ENCODE results near the gene CFAP77. TPM values are rescaled to one million over a fixed set of nuclear protein-coding genes. Genes with fewer than 3 reads are reported as not detected.

Gene CFAP77
- total and polyA plus RNA-seq, 9 of the 15 experiments (the other 6 are each of a cell fraction or from before 2014, with no cell fraction given) = not detected

DNA sequence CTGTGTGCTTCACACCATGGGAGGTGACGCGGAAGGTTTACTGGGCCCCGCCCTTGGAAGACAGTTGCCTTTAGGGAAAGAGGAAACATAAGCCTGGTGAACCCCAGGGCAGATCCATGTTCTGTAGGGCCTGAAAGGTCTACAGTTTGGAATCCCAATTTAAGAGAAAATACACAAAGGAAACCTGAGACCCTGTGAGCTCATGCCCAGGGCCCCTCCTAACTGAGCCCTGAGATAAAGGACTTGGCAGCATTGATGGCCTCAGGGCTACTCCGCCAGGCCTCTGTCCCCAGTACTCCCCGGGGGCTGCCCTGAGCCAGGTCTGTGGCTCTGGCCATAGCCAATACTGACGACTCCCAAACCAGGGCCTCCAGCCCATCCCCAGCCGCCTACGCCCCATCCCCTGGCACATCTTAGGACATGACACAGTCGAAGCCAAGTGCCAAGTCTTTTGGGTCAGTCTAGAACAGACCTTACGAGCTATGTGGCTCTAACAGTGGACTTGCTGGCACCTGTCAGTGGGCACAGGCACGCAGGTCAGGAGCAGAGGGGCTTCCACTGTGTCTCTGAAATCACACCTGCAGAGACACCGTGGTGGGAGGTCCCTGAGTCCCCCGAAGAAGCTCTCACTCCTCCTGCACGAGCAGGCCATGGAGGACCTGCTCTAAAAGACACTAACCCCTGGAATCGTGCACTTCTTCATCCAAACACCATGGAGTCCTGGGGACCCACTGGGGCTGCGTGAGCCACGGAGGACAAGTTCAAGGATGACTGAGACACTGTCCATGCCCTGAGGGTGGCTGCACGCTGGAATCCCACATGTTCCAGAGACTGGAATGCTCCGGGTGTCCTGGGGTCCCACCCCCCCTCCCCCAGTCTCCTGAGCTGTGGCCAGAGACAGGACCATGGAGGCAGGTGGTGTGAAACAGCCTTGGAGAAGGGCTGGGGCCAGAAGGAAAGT lies 132.1 kb downstream of the CFAP77 start:
- DNase-seq (ENCODE audit: extremely low read depth in 1 of 4, low spot score in 3 of 4) (no peak), FAIRE-seq (no peak), ATAC-seq (no peak)
- no peak overlapping the region for H2AFZ ChIP-seq (ENCODE audit: low read depth, low read length)
- peaks cover 20% of the 10 kb centered on the region for H4K20me1 ChIP-seq (replicated peaks; ENCODE audit: control insufficient read depth, insufficient read depth, low read length)
- CTCF ChIA-PET (ENCODE audit: low intra/inter-chr PET ratio) = no interaction called here
- intact Hi-C loops (cut with micrococcal nuclease) (no loop called here), in situ Hi-C loops (cut with MboI) (no loop called here)
- TF ChIP-seq ZNF197 (CRISPR knock-in tag; IDR thresholded peaks at IDR 0.05; ENCODE audit: low read depth) (no peak), ZNF707 (CRISPR knock-in tag; conservative IDR thresholded peaks at IDR 0.05) (no peak), NR3C1 (CRISPR knock-in tag; IDR thresholded peaks at IDR 0.05) (no peak), SPI1 (IDR thresholded peaks at IDR 0.05; ENCODE audit: borderline replicate concordance, low read depth, low read length) (no peak), EP400 (IDR thresholded peaks at IDR 0.05) (no peak), ZNF584 (CRISPR knock-in tag; IDR thresholded peaks at IDR 0.05; ENCODE audit: low read depth) (no peak), ZNF408 (CRISPR knock-in tag; IDR thresholded peaks at IDR 0.05; ENCODE audit: low read depth) (no peak), ZNF561 (CRISPR knock-in tag; conservative IDR thresholded peaks at IDR 0.05) (no peak), HLTF (IDR thresholded peaks at IDR 0.05) (no peak), NFRKB (IDR thresholded peaks at IDR 0.05; ENCODE audit: low read depth) (no peak), KLF13 (tag; IDR thresholded peaks at IDR 0.05; ENCODE audit: borderline replicate concordance, low read depth) (no peak), GTF2F1 (IDR thresholded peaks at IDR 0.05; ENCODE audit: low read depth, low read length) (no peak), E2F3 (CRISPR knock-in tag; IDR thresholded peaks at IDR 0.05) (no peak)
- TF ChIP-seq, protein P1, sequence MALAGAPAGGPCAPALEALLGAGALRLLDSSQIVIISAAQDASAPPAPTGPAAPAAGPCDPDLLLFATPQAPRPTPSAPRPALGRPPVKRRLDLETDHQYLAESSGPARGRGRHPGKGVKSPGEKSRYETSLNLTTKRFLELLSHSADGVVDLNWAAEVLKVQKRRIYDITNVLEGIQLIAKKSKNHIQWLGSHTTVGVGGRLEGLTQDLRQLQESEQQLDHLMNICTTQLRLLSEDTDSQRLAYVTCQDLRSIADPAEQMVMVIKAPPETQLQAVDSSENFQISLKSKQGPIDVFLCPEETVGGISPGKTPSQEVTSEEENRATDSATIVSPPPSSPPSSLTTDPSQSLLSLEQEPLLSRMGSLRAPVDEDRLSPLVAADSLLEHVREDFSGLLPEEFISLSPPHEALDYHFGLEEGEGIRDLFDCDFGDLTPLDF (CRISPR knock-in tag; IDR thresholded peaks at IDR 0.05) = no peak
- BruUV-seq (replicated peaks) = no TSS peak
- no peaks in the 10 kb centered on the region for H3K36me3 ChIP-seq (ENCODE audit: control insufficient read depth, insufficient read depth, low read length)
- H3K27ac ChIP-seq (ENCODE audit: extremely low read depth, low read depth, low read length) = no peak overlapping the region
- no peak overlapping the region for H3K9ac ChIP-seq (ENCODE audit: insufficient read depth in 1 of 2, low read depth in 2 of 2, low read length in 2 of 2)
- H3K27me3 ChIP-seq (ENCODE audit: control insufficient read depth in 2 of 2, insufficient read depth in 2 of 2, low read length in 2 of 2) = peaks cover 44 to 93% of the 10 kb centered on the region in 2 experiments
- H3K4me1 ChIP-seq (replicated peaks in 1 of 2; ENCODE audit: control insufficient read depth in 2 of 2, insufficient read depth in 2 of 2, low read length in 2 of 2) = peaks cover 0 to 14% of the 10 kb centered on the region in 2 experiments; a peak in 2 of 5 replicates
- H3K4me3 ChIP-seq = no peak overlapping the region
- H3K9me1 ChIP-seq (ENCODE audit: control insufficient read depth, insufficient read depth, low read length) = no peaks in the 10 kb centered on the region
- no peaks in the 10 kb centered on the region for H3K9me3 ChIP-seq (replicated peaks; ENCODE audit: control insufficient read depth, insufficient read depth, low read depth, low read length)
- POLR2A ChIA-PET = no interaction called here
- H3K79me2 ChIP-seq (ENCODE audit: control insufficient read depth, insufficient read depth, low read length) = no peaks in the 10 kb centered on the region
- 2% methylated on average over 18 of the region's 19 CpGs for WGBS (ENCODE audit: insufficient coverage, low coverage, missing lambda C conversion rate)
- H3K4me2 ChIP-seq (ENCODE audit: insufficient read depth, low read length) = no peak overlapping the region

All from K562 (cell line).